Urinary bladder (tissue), 4 donors: ENCODE results near the gene CYLD. TPM values are rescaled to one million over a fixed set of nuclear protein-coding genes. Genes with fewer than 3 reads are reported as not detected.

Experiments used
- DNase-seq: peaks from one replicate; pipeline ENCODE4 v3.0.0-alpha.2; 2015; ENCODE audit errors: extremely low spot score
- H3K27ac ChIP-seq: one replicate; pipeline ENCODE4 v1.5.1; 2013; ENCODE audit warnings: low read depth, mild to moderate bottlenecking, moderate library complexity
- H3K36me3 ChIP-seq: one replicate; pipeline ENCODE4 v1.6.1; 2013; ENCODE audit warnings: mild to moderate bottlenecking, moderate library complexity; ENCODE audit not compliant: insufficient read depth
- H3K4me1 ChIP-seq: one replicate; pipeline ENCODE4 v1.6.1; 2013; ENCODE audit warnings: mild to moderate bottlenecking, moderate library complexity; ENCODE audit not compliant: insufficient read depth
- H3K4me3 ChIP-seq: one replicate; pipeline ENCODE4 v1.5.1; 2013; ENCODE audit warnings: low read depth, low read length
- WGBS: extraction: QIAGEN DNeasy Blood & Tissue Kit; methylation state at CpG from one replicate; pipeline ENCODE4 v1.1.7; 2013; 5-methylcytosine and 5-hydroxymethylcytosine counted together
- polyA plus RNA-seq: library from polyadenylated mRNA; stranded (reverse); fragments of 200-250 nt; gene quantifications from one replicate; pipeline ENCODE4 v1.2.3, GENCODE V29; 2013
- total RNA-seq: library from RNA; depleted of rRNA; stranded (reverse); fragments of >200 nt; gene quantifications from one replicate; pipeline ENCODE4 v1.2.3, GENCODE V29; 2014
- donor health status: healthy with polysubstance abuse.
- donor health status: healthy.

CYLD gene
- total and polyA plus RNA-seq, 2 donors: 13.2 to 61.3 TPM

- 92% methylated on average over 2 of the region's 2 CpGs for WGBS
- DNase-seq: no peak
- no peak overlapping the region for H3K27ac ChIP-seq
- peaks cover 2% of the 10 kb centered on the region for H3K36me3 ChIP-seq
- H3K4me1 ChIP-seq: no peaks in the 10 kb centered on the region
- no peak overlapping the region for H3K4me3 ChIP-seq
These were observed 21.3 kb downstream of the CYLD start for GRCh38 chr16:50763211-50763610.

GRCh38 chr16:50765260-50765659 is 23.4 kb downstream of the CYLD start:
- Histone ChIP-seq H3K36me3 (peaks cover 2% of the 10 kb centered on the region), H3K4me1 (no peaks in the 10 kb centered on the region), H3K4me3 (no peak overlapping the region), H3K27ac (no peak overlapping the region)
- 91% methylated on average over 1 of the region's 1 CpG for WGBS
- DNase-seq: no peak

- 99% methylated on average over 1 of the region's 1 CpG for whole genome bisulfite sequencing
- DNase-seq: no peak
These were observed 24.0 kb downstream of the CYLD start for GRCh38 chr16:50765861-50766260.

GRCh38 chr16:50767197-50767596 is 25.3 kb downstream of the CYLD start:
- Histone ChIP-seq H3K4me1 (no peaks in the 10 kb centered on the region), H3K36me3 (peaks cover 2% of the 10 kb centered on the region), H3K4me3 (no peak overlapping the region), H3K27ac (no peak overlapping the region)
- WGBS: 95% methylated on average over 2 of the region's 2 CpGs
- no peak for DNase-seq

More at GRCh38 chr16:50765861-50766260, 24.0 kb downstream of the CYLD start:
- Histone ChIP-seq H3K4me1 (no peaks in the 10 kb centered on the region), H3K36me3 (peaks cover 2% of the 10 kb centered on the region), H3K27ac (no peak overlapping the region), H3K4me3 (no peak overlapping the region)

- DNase-seq: no peak
- H3K36me3 ChIP-seq: no peaks in the 10 kb centered on the region
- no peak overlapping the region for H3K4me3 ChIP-seq
- WGBS: 95% methylated on average over 3 of the region's 3 CpGs
- H3K27ac ChIP-seq: no peak overlapping the region
- no peaks in the 10 kb centered on the region for H3K4me1 ChIP-seq
These were observed 29.5 kb downstream of the CYLD start for GRCh38 chr16:50771366-50771765.

GRCh38 chr16:50774405-50774804 is 32.5 kb downstream of the CYLD start:
- H3K4me3 ChIP-seq: no peak overlapping the region
- peaks cover 4% of the 10 kb centered on the region for H3K36me3 ChIP-seq
- 95% methylated on average over 5 of the region's 5 CpGs for WGBS
- no peak overlapping the region for H3K27ac ChIP-seq
- no peaks in the 10 kb centered on the region for H3K4me1 ChIP-seq
- no peak for DNase-seq

GRCh38 chr16:50774960-50775359 is 33.1 kb downstream of the CYLD start:
- WGBS: 95% methylated on average over 3 of the region's 3 CpGs
- no peak overlapping the region for H3K4me3 ChIP-seq
- H3K36me3 ChIP-seq: peaks cover 4% of the 10 kb centered on the region
- no peaks in the 10 kb centered on the region for H3K4me1 ChIP-seq
- H3K27ac ChIP-seq: no peak overlapping the region
- no peak for DNase-seq

- no peak for DNase-seq
- Histone ChIP-seq H3K4me3 (no peak overlapping the region), H3K36me3 (peaks cover 4% of the 10 kb centered on the region), H3K27ac (no peak overlapping the region), H3K4me1 (no peaks in the 10 kb centered on the region)
- 82% methylated on average over 1 of the region's 1 CpG for WGBS
These were observed 34.2 kb downstream of the CYLD start for GRCh38 chr16:50776037-50776436.

- Histone ChIP-seq H3K36me3 (peaks cover 6% of the 10 kb centered on the region), H3K4me3 (no peak overlapping the region), H3K4me1 (no peaks in the 10 kb centered on the region), H3K27ac (no peak overlapping the region)
- 66% methylated on average over 1 of the region's 1 CpG for WGBS
- DNase-seq: no peak
These were observed 36.6 kb downstream of the CYLD start for GRCh38 chr16:50778284-50779163.

- 79% methylated on average over 7 of the region's 7 CpGs for WGBS
- H3K27ac ChIP-seq: no peak overlapping the region
- DNase-seq: no peak
- no peak overlapping the region for H3K4me3 ChIP-seq
- H3K36me3 ChIP-seq: peaks cover 6% of the 10 kb centered on the region
- H3K4me1 ChIP-seq: no peaks in the 10 kb centered on the region
These were observed 39.2 kb downstream of the CYLD start for GRCh38 chr16:50781043-50781442.

GRCh38 chr16:50781518-50781917 is 39.6 kb downstream of the CYLD start:
- WGBS: 69% methylated on average over 3 of the region's 3 CpGs
- Histone ChIP-seq H3K4me3 (no peak overlapping the region), H3K36me3 (peaks cover 6% of the 10 kb centered on the region), H3K27ac (no peak overlapping the region), H3K4me1 (no peaks in the 10 kb centered on the region)
- no peak for DNase-seq

GRCh38 chr16:50789757-50790156 is 47.9 kb downstream of the CYLD start:
- Histone ChIP-seq H3K4me3 (no peak overlapping the region), H3K36me3 (no peaks in the 10 kb centered on the region), H3K4me1 (no peaks in the 10 kb centered on the region), H3K27ac (no peak overlapping the region)
- no peak for DNase-seq

GRCh38 chr16:50791522-50791921 is 49.6 kb downstream of the CYLD start:
- Histone ChIP-seq H3K4me3 (no peak overlapping the region), H3K27ac (no peak overlapping the region), H3K4me1 (no peaks in the 10 kb centered on the region), H3K36me3 (no peaks in the 10 kb centered on the region)
- no peak for DNase-seq
- WGBS: 96% methylated on average over 2 of the region's 2 CpGs

GRCh38 chr16:50796829-50797228 is 54.9 kb downstream of the CYLD start:
- WGBS: 95% methylated on average over 1 of the region's 1 CpG
- Histone ChIP-seq H3K27ac (no peak overlapping the region), H3K36me3 (no peaks in the 10 kb centered on the region)

More at GRCh38 chr16:50796829-50797228, 54.9 kb downstream of the CYLD start:
- H3K4me3 ChIP-seq: no peak overlapping the region
- no peak for DNase-seq
- H3K4me1 ChIP-seq: no peaks in the 10 kb centered on the region
